B cell (primary cell): ENCODE measurements around the gene ENTPD1. TPM values are rescaled to one million over a fixed set of nuclear protein-coding genes. Genes with fewer than 3 reads are reported as not detected.

Experiments used
- ATAC-seq: fragments of 200-7000 bp; cut with Tn5 transposase; one replicate; pipeline ENCODE4 v1.10.0; 2021; ENCODE audit warnings: low read depth, mild to moderate bottlenecking, moderate number of reproducible peaks, moderate library complexity
- CTCF ChIA-PET: fragments of 350-600 bp; sonication (Branson Sonifier 250); formaldehyde crosslinking; loops from one replicate; lab custom pipeline; 2021; ENCODE audit warnings: antibody characterized with exemption, inconsistent platforms; lab: Charles Lee
- POLR2A ChIA-PET: fragments of 350-600 bp; sonication (Branson Sonifier 250); formaldehyde crosslinking; loops from one replicate; lab custom pipeline; 2021; ENCODE audit warnings: antibody characterized with exemption; lab: Charles Lee
- DNase-seq: peaks from one replicate; pipeline ENCODE4 v3.0.0; 2013
- H2AFZ ChIP-seq: 2 replicates; pipeline ENCODE4 v1.6.1; 2012; ENCODE audit warnings: mild to moderate bottlenecking, low read depth, low read length; ENCODE audit not compliant: insufficient read depth, poor library complexity, severe bottlenecking
- H3K27ac ChIP-seq, 2 donors: 1 replicate in 1 of 2; 2 replicates in 1 of 2; pipeline ENCODE4 v1.5.1; 2012 to 2013; ENCODE audit warnings: low read length in 2 of 2, mild to moderate bottlenecking in 2 of 2, moderate library complexity in 1 of 2
- H3K27me3 ChIP-seq, 4 experiments: fragments of 200-600 bp in 1 of 4; sonication (generic) in 1 of 4; replicated peaks in 1 of 4; 1 replicate in 2 of 4; 2 replicates in 2 of 4; pipeline versions ENCODE4 v1.6.1 to v1.7.0; 2013 to 2016; ENCODE audit warnings: low read length in 3 of 4, mild to moderate bottlenecking in 2 of 4, mixed read lengths in 1 of 4, moderate library complexity in 1 of 4; ENCODE audit not compliant: insufficient read depth in 4 of 4, control insufficient read depth in 3 of 4; ENCODE audit errors: control extremely low read depth in 1 of 4
- H3K36me3 ChIP-seq, 2 experiments: replicated peaks in 1 of 2; 1 replicate in 1 of 2; 2 replicates in 1 of 2; pipeline versions ENCODE4 v1.6.1 to v1.7.1; 2013; ENCODE audit warnings: low read length in 1 of 2; ENCODE audit not compliant: insufficient read depth in 2 of 2, control insufficient read depth in 1 of 2; ENCODE audit errors: control extremely low read depth in 1 of 2, extremely low read depth in 1 of 2
- H3K4me1 ChIP-seq, 2 donors: fragments of 200-600 bp in 1 of 2; sonication (generic) in 1 of 2; 1 replicate in 1 of 2; 2 replicates in 1 of 2; pipeline versions ENCODE4 v1.5.1 to v1.6.1; 2013 to 2017; ENCODE audit warnings: low read length in 2 of 2; ENCODE audit not compliant: control insufficient read depth in 2 of 2, insufficient read depth in 2 of 2
- H3K4me2 ChIP-seq: replicated peaks from 2 replicates; pipeline ENCODE3; 2012; ENCODE audit warnings: mild to moderate bottlenecking, low read depth, low read length; ENCODE audit not compliant: poor library complexity, severe bottlenecking
- H3K4me3 ChIP-seq, 5 experiments: fragments of 200-600 bp in 1 of 5; sonication (generic) in 1 of 5; 1 replicate in 3 of 5; 2 replicates in 2 of 5; pipeline versions ENCODE4 v1.5.1 to v1.7.0; 2011 to 2016; ENCODE audit warnings: low read length in 4 of 5, mild to moderate bottlenecking in 4 of 5, low read depth in 2 of 5, control low read depth in 1 of 5, moderate library complexity in 1 of 5; ENCODE audit not compliant: insufficient read depth in 1 of 5; ENCODE audit errors: control extremely low read depth in 1 of 5, extremely low read depth in 1 of 5
- H3K79me2 ChIP-seq: fragments of 200-600 bp; sonication (generic); one replicate; pipeline ENCODE4 v1.6.0; 2016; ENCODE audit warnings: low read length; ENCODE audit not compliant: control insufficient read depth, insufficient read depth
- H3K9ac ChIP-seq: fragments of 200-600 bp; sonication (generic); 2 replicates; pipeline ENCODE4 v1.6.1; 2017; ENCODE audit warnings: mild to moderate bottlenecking, low read length, moderate library complexity
- H3K9me3 ChIP-seq, 3 donors: one replicate each; pipeline versions ENCODE4 v1.6.1 to v1.7.1; 2013; ENCODE audit warnings: low read length in 2 of 3; ENCODE audit not compliant: control insufficient read depth in 2 of 3, insufficient read depth in 1 of 3; ENCODE audit errors: control extremely low read depth in 1 of 3
- H4K20me1 ChIP-seq: 2 replicates; pipeline ENCODE4 v1.6.0; 2012; ENCODE audit warnings: mild to moderate bottlenecking, low read length; ENCODE audit not compliant: insufficient read depth, control insufficient read depth, poor library complexity, severe bottlenecking
- H3K27ac Mint-ChIP-seq: one replicate; pipeline ENCODE4 v1.8.0; 2021; ENCODE audit warnings: mixed read lengths
- H3K27me3 Mint-ChIP-seq: one replicate; pipeline ENCODE4 v1.8.0; 2021; ENCODE audit warnings: mixed read lengths
- H3K4me1 Mint-ChIP-seq: one replicate; pipeline ENCODE4 v1.8.0; 2021; ENCODE audit warnings: mixed read lengths
- H3K4me3 Mint-ChIP-seq: one replicate; pipeline ENCODE4 v1.8.0; 2021; ENCODE audit warnings: mixed read lengths
- H3K9me3 Mint-ChIP-seq: one replicate; pipeline ENCODE4 v1.8.0; 2022; ENCODE audit warnings: mixed read lengths; ENCODE audit not compliant: insufficient read depth
- EZH2 ChIP-seq: IDR thresholded peaks from 2 replicates; pipeline ENCODE4 v1.6.1; 2012; ENCODE audit warnings: borderline replicate concordance, low read depth, mild to moderate bottlenecking, moderate library complexity, low read length; ENCODE audit not compliant: insufficient read depth, poor library complexity, severe bottlenecking
- WGBS: methylation state at CpG from one replicate; pipeline ENCODE4 v1.1.5; 2013; ENCODE audit warnings: missing lambda C conversion rate; ENCODE audit not compliant: insufficient coverage; 5-methylcytosine and 5-hydroxymethylcytosine counted together
- intact Hi-C: fragments of 100-400 bp; cut with micrococcal nuclease; formaldehyde crosslinking; loops from one replicate; pipeline ENCODE4 v1.10.0; 2022
- polyA plus RNA-seq: library from polyadenylated mRNA; depleted of rRNA; stranded (reverse); fragments of >200 nt; gene quantifications from 2 replicates; pipeline ENCODE4 v1.2.3, GENCODE V29; 2012
- total RNA-seq, 2 donors: library from RNA; stranded (reverse); fragments of 120-200 nt in 1 of 2; gene quantifications; 1 replicate in 1 of 2; 2 replicates in 1 of 2; pipeline versions ENCODE4 v1.2.3 to v1.2.4, GENCODE V29; 2013 to 2022
- TF ChIP-seq, protein P1 (sequence below): fragments of 200-600 bp; IDR thresholded peaks from one replicate; pipeline ENCODE4 v1.8.0; 2022; ENCODE audit warnings: antibody characterized with exemption, mild to moderate bottlenecking

The ENTPD1 gene
- total and polyA plus RNA-seq, 2 donors (not counting 1 experiment from before 2014, with no cell fraction given): 25.9 to 96.3 TPM

DNA sequence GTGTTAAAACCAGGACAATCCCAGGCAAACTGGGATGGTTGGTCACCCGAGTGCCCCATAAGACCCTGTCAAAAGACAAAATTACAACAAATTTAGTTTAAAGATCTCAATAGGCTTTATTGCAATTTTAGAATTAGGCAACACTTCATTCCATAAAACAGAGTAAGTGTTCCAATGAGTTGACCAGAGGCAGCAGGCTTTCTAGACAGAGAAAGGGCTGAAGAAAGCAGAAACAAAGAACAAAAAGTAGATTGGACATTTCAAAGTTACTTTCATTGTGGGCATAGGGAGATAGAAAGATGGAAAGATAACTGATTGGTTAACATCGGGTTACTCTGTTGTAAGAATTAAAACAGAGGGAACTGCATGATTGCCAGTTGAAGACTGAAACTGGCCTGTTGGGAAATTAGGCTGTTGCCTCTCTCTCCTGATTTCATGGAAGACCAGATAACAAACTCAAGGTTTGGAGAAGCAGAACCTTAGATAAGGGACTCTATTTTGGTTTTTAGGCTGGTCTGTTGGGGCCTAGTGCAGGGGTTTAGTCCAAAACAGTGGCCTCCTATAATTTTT lies 36.3 kb downstream of the ENTPD1 start:
- Histone ChIP-seq H3K4me2 (peak overlapping the region; percentile 62), H3K36me3 (no peaks in the 10 kb centered on the region), H4K20me1 (no peaks in the 10 kb centered on the region), H2AFZ (no peak overlapping the region), H3K79me2 (peaks cover 87% of the 10 kb centered on the region), H3K4me3 (no peak overlapping the region), H3K4me1 (peaks cover 75 to 80% of the 10 kb centered on the region in 2 donors), H3K9ac (peak overlapping the region; percentile 27), H3K9me3 (no peaks in the 10 kb centered on the region), H3K27ac (peak overlapping the region; percentile 83 to 85), H3K27me3 (no peaks in the 10 kb centered on the region)
- peak overlapping the region; percentile 91 for H3K27ac Mint-ChIP-seq
- ATAC-seq (no peak), DNase-seq (no peak)
- WGBS: 100% methylated on average over 1 of the region's 2 CpGs
- intact Hi-C loops: loop anchor here (2.0 kb wide), 2 partner anchors 35 to 41 kb away; partner anchors contain the start of gene ENTPD1
- no peak for TF ChIP-seq EZH2
- TF ChIP-seq, protein P1, sequence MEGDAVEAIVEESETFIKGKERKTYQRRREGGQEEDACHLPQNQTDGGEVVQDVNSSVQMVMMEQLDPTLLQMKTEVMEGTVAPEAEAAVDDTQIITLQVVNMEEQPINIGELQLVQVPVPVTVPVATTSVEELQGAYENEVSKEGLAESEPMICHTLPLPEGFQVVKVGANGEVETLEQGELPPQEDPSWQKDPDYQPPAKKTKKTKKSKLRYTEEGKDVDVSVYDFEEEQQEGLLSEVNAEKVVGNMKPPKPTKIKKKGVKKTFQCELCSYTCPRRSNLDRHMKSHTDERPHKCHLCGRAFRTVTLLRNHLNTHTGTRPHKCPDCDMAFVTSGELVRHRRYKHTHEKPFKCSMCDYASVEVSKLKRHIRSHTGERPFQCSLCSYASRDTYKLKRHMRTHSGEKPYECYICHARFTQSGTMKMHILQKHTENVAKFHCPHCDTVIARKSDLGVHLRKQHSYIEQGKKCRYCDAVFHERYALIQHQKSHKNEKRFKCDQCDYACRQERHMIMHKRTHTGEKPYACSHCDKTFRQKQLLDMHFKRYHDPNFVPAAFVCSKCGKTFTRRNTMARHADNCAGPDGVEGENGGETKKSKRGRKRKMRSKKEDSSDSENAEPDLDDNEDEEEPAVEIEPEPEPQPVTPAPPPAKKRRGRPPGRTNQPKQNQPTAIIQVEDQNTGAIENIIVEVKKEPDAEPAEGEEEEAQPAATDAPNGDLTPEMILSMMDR: no peak
- peak overlapping the region; percentile 38 for H3K4me3 Mint-ChIP-seq
- ChIA-PET POLR2A (interaction anchor here (0.9 to 1.2 kb wide), 3 partner anchors 13 to 40 kb away, joined by 3 read pairs; no protein-coding TSS in a partner anchor), CTCF (interaction anchor here (0.7 to 2.0 kb wide), 8 partner anchors 9 to 98 kb away, joined by 3 to 11 read pairs (median 4); partner anchors contain the start of gene TCTN3)
- H3K27me3 Mint-ChIP-seq: no peaks in the 10 kb centered on the region
- H3K4me1 Mint-ChIP-seq: peaks cover 87% of the 10 kb centered on the region
- H3K9me3 Mint-ChIP-seq: peaks cover 2% of the 10 kb centered on the region

DNA sequence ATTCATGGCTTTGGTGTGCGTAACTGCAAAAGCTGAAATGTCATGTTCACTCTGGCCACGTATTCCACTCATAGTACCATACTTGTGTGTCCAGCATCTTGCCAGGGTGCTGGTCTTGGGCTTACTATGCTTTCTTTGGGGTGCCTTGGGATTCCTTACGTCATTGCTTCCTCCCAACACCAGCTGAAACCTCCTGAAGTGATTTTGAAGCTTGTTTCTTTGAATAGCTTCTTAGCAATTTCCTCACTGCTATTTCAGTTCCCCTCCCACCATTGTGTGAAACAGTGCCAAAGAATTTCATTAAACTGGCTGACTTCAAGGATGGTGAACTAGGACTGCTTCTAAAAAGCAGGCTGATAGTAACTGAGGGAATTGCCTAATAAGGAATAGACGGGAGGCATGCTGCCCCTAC lies 36.9 kb downstream of the ENTPD1 start:
- H3K27ac Mint-ChIP-seq: peak overlapping the region; percentile 91
- no peaks in the 10 kb centered on the region for H3K27me3 ChIP-seq
- H2AFZ ChIP-seq: no peak overlapping the region
- peaks cover 87% of the 10 kb centered on the region for H3K4me1 Mint-ChIP-seq
- POLR2A ChIA-PET: interaction anchor here (0.7 to 1.2 kb wide), 4 partner anchors 13 to 39 kb away, joined by 3 read pairs; no protein-coding TSS in a partner anchor
- peaks cover 69 to 74% of the 10 kb centered on the region in 2 donors for H3K4me1 ChIP-seq
- no peaks in the 10 kb centered on the region for H3K36me3 ChIP-seq
- H3K79me2 ChIP-seq: peaks cover 89% of the 10 kb centered on the region
- H3K9me3 Mint-ChIP-seq: peaks cover 2% of the 10 kb centered on the region
- no peak for ATAC-seq
- H3K27me3 Mint-ChIP-seq: no peaks in the 10 kb centered on the region
- H3K9ac ChIP-seq: peak overlapping the region; percentile 27
- H3K4me2 ChIP-seq: peak overlapping the region; percentile 62
- H3K4me3 ChIP-seq: peak overlapping the region in 1 of 5 experiments; percentile 21
- CTCF ChIA-PET: interaction anchor here (0.7 to 2.0 kb wide), 7 partner anchors 9 to 99 kb away, joined by 3 to 11 read pairs (median 4); partner anchors contain the start of gene TCTN3
- peak; percentile 43 for DNase-seq
- H3K27ac ChIP-seq: peak overlapping the region; percentile 83 to 85
- intact Hi-C loops: loop anchor here (1.0 to 2.0 kb wide), 3 partner anchors 8 to 40 kb away; partner anchors contain the start of gene ENTPD1
- TF ChIP-seq, protein P1: no peak
- TF ChIP-seq EZH2: no peak
- H3K9me3 ChIP-seq: no peaks in the 10 kb centered on the region
- no peaks in the 10 kb centered on the region for H4K20me1 ChIP-seq
- WGBS: 94% methylated on average over 2 of the region's 4 CpGs
- H3K4me3 Mint-ChIP-seq: peak overlapping the region; percentile 38
